Keratinocyte (primary cell): ENCODE results near the gene TYRO3. TPM values are rescaled to one million over a fixed set of nuclear protein-coding genes. Genes with fewer than 3 reads are reported as not detected.
"Not testable (repeated sequence)": the region's sequence is repeated elsewhere in the genome, so short reads cannot be mapped to it uniquely, and the experiment has no call there.

Experiments used
- DNase-seq: peaks from one replicate; pipeline ENCODE4 v3.0.0-alpha.2; 2011; ENCODE audit warnings: low read depth, missing footprints, low spot score
- FAIRE-seq: peaks from 2 replicates; lab custom pipeline; 2011; peaks lifted over from hg19 to GRCh38; lab: Jason Lieb, UNC
- H2AFZ ChIP-seq: 2 replicates; pipeline ENCODE4 v1.6.0; 2012; ENCODE audit warnings: low read length, control low read depth, inconsistent platforms; ENCODE audit not compliant: control insufficient read depth
- H3K27ac ChIP-seq: 2 replicates; pipeline ENCODE4 v1.5.1; 2011; ENCODE audit warnings: low read length; ENCODE audit not compliant: control insufficient read depth, insufficient read depth
- H3K27me3 ChIP-seq: 3 replicates; pipeline ENCODE4 v1.6.0; 2011; ENCODE audit warnings: low read length; ENCODE audit not compliant: control insufficient read depth, insufficient read depth; ENCODE audit errors: extremely low read depth
- H3K36me3 ChIP-seq, 2 experiments: 2 replicates in 1 of 2; 3 replicates in 1 of 2; pipeline ENCODE4 v1.5.1; 2011; ENCODE audit warnings: low read length in 2 of 2, mild to moderate bottlenecking in 1 of 2; ENCODE audit not compliant: control insufficient read depth in 2 of 2, insufficient read depth in 2 of 2; ENCODE audit errors: extremely low read depth in 1 of 2
- H3K4me1 ChIP-seq: 3 replicates; pipeline ENCODE4 v1.5.1; 2011; ENCODE audit warnings: low read length; ENCODE audit not compliant: control insufficient read depth, insufficient read depth; ENCODE audit errors: extremely low read depth
- H3K4me2 ChIP-seq: 3 replicates; pipeline ENCODE4 v1.6.0; 2011; ENCODE audit warnings: low read depth, low read length; ENCODE audit not compliant: control insufficient read depth, insufficient read depth; ENCODE audit errors: extremely low read depth
- H3K4me3 ChIP-seq, 3 experiments: fragments of 200-600 bp in 1 of 3; sonication (generic) in 1 of 3; 2 replicates in 2 of 3; 3 replicates in 1 of 3; pipeline ENCODE4 v1.5.1; 2011 to 2016; ENCODE audit warnings: low read length in 3 of 3, mild to moderate bottlenecking in 3 of 3, control low read depth in 2 of 3, inconsistent platforms in 1 of 3, low read depth in 1 of 3, mixed read lengths in 1 of 3, mixed run types in 1 of 3, moderate library complexity in 1 of 3; ENCODE audit not compliant: control insufficient read depth in 2 of 3, insufficient read depth in 2 of 3; ENCODE audit errors: extremely low read depth in 1 of 3
- H3K79me2 ChIP-seq: 2 replicates; pipeline ENCODE4 v1.6.0; 2012; ENCODE audit warnings: low read length; ENCODE audit not compliant: control insufficient read depth, insufficient read depth
- H3K9ac ChIP-seq: 3 replicates; pipeline ENCODE4 v1.6.0; 2011; ENCODE audit warnings: low read length; ENCODE audit not compliant: control insufficient read depth, insufficient read depth; ENCODE audit errors: extremely low read depth
- H3K9me1 ChIP-seq: 3 replicates; pipeline ENCODE4 v1.6.0; 2011; ENCODE audit warnings: low read length; ENCODE audit not compliant: control insufficient read depth, insufficient read depth; ENCODE audit errors: extremely low read depth
- H3K9me3 ChIP-seq: 2 replicates; pipeline ENCODE4 v1.5.1; 2012; ENCODE audit warnings: low read depth, low read length; ENCODE audit not compliant: control insufficient read depth
- H4K20me1 ChIP-seq: 3 replicates; pipeline ENCODE4 v1.6.0; 2011; ENCODE audit warnings: low read length; ENCODE audit not compliant: control insufficient read depth, insufficient read depth; ENCODE audit errors: extremely low read depth
- CTCF ChIP-seq, 3 experiments: IDR thresholded peaks in 1 of 3; conservative IDR thresholded peaks in 1 of 3; optimal IDR thresholded peaks in 1 of 3; 2 replicates in 2 of 3; 3 replicates in 1 of 3; pipeline versions ENCODE3 to v1.5.1; 2011; ENCODE audit warnings: low read length in 3 of 3, mild to moderate bottlenecking in 3 of 3, moderate library complexity in 2 of 3, control low read depth in 1 of 3, inconsistent platforms in 1 of 3; ENCODE audit not compliant: insufficient read depth in 2 of 3; ENCODE audit errors: extremely low read depth in 1 of 3
- EZH2 ChIP-seq: IDR thresholded peaks from one replicate; pipeline ENCODE4 v1.6.1; 2012; ENCODE audit warnings: inconsistent platforms, mild to moderate bottlenecking, low read length, moderate library complexity
- dilution Hi-C: fragments of 300-500 bp; cut with MboI; formaldehyde crosslinking; loops from one replicate; pipeline ENCODE4 v1.7.0; 2020; ENCODE audit warnings: low sequenced_read_pairs; ENCODE audit not compliant: extremely low pct_ligation_motif_present
- polyA plus RNA-seq, 5 experiments: library from polyadenylated mRNA; depleted of rRNA in 3 of 5; stranded (reverse) in 3 of 5; stranded (forward) in 1 of 5; unstranded in 1 of 5; fragments of >200 nt; gene quantifications; 1 replicate in 1 of 5; 2 replicates in 3 of 5; 3 replicates in 1 of 5; pipeline versions ENCODE4 v1.2.1 to v1.2.3, GENCODE V29; 2011 to 2012; ENCODE audit warnings: missing spikeins in 2 of 5, low read depth in 1 of 5, low replicate concordance in 1 of 5

The TYRO3 gene
- polyA plus RNA-seq, 1 donor (not counting 4 experiments of a cell fraction or from before 2014, with no cell fraction given), result 9.0 TPM

- H3K9me1 ChIP-seq, FAIRE-seq, H3K4me3 ChIP-seq, H3K9me3 ChIP-seq, H4K20me1 ChIP-seq, H3K36me3 ChIP-seq, H3K79me2 ChIP-seq, dilution Hi-C loops, H2AFZ ChIP-seq, H3K4me2 ChIP-seq, DNase-seq, H3K27me3 ChIP-seq, H3K27ac ChIP-seq, H3K4me1 ChIP-seq, H3K9ac ChIP-seq: not testable (repeated sequence)
Observed at GRCh38 chr15:41591217-41591616, 32.2 kb downstream of the TYRO3 start.

DNA sequence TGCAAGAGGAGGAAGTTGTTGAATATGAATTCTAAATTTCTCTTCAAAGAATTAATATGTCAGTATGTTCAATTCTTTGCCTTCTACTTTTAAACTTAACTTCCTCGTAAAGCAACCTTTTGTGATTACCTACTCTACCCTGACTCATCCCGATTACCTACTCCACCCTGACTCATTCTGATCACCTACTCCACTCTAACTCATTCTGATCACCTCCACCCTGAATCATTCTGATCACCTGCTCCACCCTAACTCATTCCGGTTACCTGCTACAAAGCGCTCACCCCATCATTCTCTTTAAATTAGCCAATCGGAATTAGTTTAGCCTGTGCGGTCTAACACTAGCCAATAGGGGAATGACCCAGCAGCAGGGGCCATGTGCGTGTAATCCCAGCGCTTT is 33.7 kb downstream of the TYRO3 start:
- H4K20me1 ChIP-seq, H3K4me3 ChIP-seq, dilution Hi-C loops, H3K9me1 ChIP-seq, H3K9me3 ChIP-seq, H3K4me2 ChIP-seq, H2AFZ ChIP-seq, H3K4me1 ChIP-seq, H3K9ac ChIP-seq, H3K79me2 ChIP-seq, H3K36me3 ChIP-seq, H3K27me3 ChIP-seq, H3K27ac ChIP-seq: not testable (repeated sequence)
- peak; percentile 26 for FAIRE-seq
- DNase-seq, result peak; percentile 21

- no peaks in the 10 kb centered on the region for H3K9me3 ChIP-seq
- no peak for FAIRE-seq
- no peak overlapping the region for H2AFZ ChIP-seq
- no peaks in the 10 kb centered on the region for H3K36me3 ChIP-seq
- dilution Hi-C loops, result no loop called here
- H3K79me2 ChIP-seq, result no peaks in the 10 kb centered on the region
- DNase-seq, result no peak
- H3K4me1 ChIP-seq, result peaks cover 7% of the 10 kb centered on the region
- H3K9ac ChIP-seq, result no peak overlapping the region
- H4K20me1 ChIP-seq, result no peaks in the 10 kb centered on the region
- TF ChIP-seq EZH2 (no peak), CTCF (optimal IDR thresholded peaks at IDR 0.05 in 1 of 3, IDR thresholded peaks at IDR 0.05 in 1 of 3, conservative IDR thresholded peaks at IDR 0.05 in 1 of 3; ENCODE audit: extremely low read depth in 1 of 3, insufficient read depth in 2 of 3, low read length in 3 of 3) (no peak)
- H3K27me3 ChIP-seq, result no peaks in the 10 kb centered on the region
- H3K4me2 ChIP-seq, result no peak overlapping the region
- no peak overlapping the region for H3K4me3 ChIP-seq
- H3K9me1 ChIP-seq, result no peaks in the 10 kb centered on the region
- no peak overlapping the region for H3K27ac ChIP-seq
Observed at GRCh38 chr15:41594801-41595746, 36.1 kb downstream of the TYRO3 start.
